HG03103 (cell line): ENCODE measurements around the gene MYLK.
"Not testable (repeated sequence)": the region's sequence is repeated elsewhere in the genome, so short reads cannot be mapped to it uniquely, and the experiment has no call there.

Experiments used
- ATAC-seq: cut with Tn5 transposase; IDR thresholded peaks from one replicate; pipeline ENCODE4 v1.9.1; 2021; ENCODE audit warnings: low read depth; ENCODE audit not compliant: unreplicated experiment

The MYLK gene

GRCh38 chr3:123635217-123635616 lies 248.9 kb downstream of the MYLK start:
- ATAC-seq = no peak

DNA sequence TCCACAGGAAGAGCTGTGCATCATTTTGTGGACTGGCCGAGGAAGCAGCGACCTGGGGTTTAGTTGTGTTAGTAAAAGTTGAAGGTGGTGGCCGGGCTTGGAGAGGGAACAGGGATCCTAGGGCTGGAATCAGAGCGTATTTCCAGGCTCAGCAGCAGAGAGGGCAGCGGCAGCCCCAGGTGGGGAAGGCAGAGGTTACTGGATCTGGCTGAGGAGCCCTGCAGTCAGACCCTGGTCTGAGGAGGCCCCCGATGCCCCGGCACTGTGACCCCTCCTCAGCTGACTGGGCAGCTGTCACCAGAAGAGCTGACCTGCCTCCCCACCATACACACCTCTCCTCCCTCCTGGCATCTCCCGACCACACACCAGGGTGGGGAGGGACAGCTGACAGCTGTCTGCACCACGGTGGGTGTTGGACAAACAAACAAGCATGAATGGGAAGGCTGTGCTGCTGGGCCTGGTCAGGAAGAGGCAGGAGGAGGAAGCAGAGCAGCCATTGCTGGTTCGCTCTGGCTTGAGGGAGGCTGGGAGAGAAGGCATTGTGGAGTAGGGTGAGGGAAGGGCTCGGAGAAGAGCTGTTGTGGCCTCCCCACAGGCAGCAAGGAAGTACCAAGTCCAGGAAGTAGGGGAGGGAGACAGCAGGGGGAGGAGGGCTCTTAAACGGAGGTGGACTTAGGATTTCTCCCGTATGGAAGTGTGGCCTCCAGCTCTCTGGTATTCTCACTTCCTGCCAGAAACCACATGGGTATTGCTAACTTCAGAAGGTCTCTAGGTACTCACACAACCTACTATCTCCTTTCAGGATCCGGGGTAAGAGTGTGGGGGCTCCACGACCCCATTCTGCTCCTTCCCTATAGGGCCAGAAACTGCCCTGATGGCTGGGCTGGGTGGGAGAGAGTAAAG lies 249.7 kb downstream of the MYLK start:
- no peak for ATAC-seq

- ATAC-seq = no peak
Observed at GRCh38 chr3:123633530-123633929, 250.6 kb downstream of the MYLK start.

DNA sequence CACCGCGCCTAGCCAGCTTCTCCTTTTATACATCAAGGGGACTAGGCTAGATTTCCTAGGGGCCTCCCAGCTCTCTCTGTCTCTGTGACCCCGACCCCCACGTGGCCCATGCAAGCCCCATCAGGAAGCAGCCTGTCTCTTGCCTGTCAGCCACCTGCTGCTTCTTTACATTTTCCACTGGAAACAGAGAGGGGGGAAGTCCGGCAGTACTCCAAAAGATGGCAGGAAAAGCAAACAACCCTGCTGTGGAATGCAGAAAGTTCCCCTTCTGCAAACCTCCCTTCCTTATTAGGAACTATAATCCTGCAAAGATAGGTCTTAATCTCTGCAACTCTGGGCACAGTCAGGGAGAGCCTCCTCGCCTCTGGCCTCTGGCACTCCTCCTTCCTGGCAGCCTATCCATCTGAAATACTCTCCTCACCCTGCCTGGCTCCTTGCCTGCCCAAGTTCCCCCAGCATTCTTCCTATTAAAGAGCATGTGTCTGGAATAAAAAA lies 251.9 kb downstream of the MYLK start:
- ATAC-seq = no peak

GRCh38 chr3:123629747-123630047 lies 254.4 kb downstream of the MYLK start:
- ATAC-seq = no peak

DNA sequence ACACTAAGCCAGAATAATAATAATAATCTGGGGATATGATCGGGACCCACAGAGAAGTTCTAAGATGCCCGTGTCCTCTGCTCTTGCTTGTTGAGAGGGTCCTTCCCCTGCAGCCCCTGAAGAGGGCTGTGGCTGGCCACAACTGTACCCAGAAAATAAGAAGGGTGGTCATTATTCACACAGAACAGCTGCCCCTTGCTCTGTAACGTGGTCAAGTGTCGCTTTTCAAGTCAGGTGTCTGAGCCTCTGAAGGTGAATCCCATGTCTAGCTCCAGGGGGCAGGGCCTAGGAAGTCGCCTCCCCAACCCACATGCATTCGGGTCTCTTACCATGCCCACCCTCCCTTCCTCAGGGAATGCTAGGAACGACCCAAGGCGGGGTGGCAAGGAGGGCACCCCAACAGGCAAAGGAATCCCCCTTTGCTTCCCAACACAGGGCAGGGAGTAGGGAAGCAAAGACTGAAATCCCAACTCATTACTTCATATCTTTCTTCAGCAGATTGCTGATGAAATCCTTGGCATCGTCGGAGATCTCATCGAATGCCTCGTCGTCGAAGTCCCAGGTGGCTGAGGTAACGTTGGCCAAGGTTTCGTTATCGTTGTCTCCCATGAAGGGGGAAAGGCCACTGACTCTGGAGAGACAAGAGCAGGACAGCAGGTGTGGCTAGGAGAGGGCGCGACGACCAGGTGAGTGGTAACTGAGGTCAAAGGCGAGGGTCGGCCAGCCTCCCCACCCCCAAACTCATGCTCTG lies 255.0 kb downstream of the MYLK start:
- ATAC-seq = no peak

GRCh38 chr3:123627673-123628670 lies 256.2 kb downstream of the MYLK start:
- ATAC-seq = no peak

GRCh38 chr3:123626881-123627280 lies 257.3 kb downstream of the MYLK start:
- no peak for ATAC-seq

DNA sequence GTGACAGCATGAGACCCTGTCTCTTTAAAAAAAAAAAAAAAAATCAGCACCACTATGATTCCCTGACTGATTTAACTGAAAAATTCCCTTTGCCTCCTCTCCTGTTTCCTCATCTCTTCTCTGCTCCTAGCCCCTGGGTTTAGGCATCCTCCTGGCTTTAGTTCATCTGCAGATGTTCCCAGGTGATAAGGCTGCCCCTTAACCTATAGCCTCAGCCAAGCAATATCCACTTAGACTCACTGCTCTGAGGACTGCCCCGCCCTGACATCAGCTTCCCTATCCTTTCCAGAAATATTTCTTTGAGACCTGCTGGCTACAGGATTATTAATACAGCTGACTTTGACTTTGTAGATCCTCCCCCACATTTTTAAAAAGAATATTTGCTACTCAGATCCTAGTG lies 259.8 kb downstream of the MYLK start:
- no peak for ATAC-seq

DNA sequence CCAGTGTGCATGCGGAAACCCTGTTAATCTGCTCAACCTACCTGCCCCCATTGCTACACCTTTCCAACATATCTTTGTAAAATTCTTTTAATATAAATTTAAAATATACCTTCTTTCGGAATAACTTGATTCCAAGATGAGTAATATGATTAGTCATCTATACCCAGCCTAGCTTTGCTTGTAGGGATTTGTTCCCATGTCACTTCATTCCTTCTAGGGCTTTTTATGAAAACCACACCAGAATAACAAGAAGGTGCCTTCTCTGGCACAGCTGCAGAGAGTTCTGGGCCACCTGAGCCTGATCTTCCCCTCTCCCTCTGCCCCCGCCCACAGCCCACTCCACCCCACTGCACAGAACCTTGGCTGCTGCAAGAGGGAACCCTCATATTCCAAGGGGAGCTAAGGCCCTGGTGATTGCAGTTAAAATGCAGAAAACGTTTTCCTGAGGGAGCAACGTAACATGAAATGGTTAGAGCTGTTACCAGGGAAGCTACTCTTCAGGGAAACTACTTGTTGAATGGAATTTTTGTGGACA lies 260.7 kb downstream of the MYLK start:
- no peak for ATAC-seq

DNA sequence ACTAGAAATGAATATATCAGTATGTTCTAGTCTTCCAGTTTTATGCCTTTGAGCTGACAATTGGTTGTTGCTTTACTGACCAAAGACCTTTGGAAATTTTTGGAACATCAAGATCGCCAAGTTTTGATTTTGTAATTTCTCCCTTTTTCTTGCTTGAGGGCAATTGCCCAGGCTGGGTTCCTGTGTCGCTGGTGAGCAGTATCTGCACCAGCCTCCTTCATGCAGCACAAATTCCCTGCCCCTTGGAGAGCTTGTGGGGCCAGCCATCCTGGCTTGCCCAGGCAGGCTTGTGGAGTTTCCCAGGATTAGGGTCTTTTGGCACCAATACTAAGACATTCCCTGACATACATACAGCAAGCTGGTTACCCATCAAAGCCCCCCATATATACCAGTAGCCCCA lies 261.4 kb downstream of the MYLK start:
- ATAC-seq = no peak

DNA sequence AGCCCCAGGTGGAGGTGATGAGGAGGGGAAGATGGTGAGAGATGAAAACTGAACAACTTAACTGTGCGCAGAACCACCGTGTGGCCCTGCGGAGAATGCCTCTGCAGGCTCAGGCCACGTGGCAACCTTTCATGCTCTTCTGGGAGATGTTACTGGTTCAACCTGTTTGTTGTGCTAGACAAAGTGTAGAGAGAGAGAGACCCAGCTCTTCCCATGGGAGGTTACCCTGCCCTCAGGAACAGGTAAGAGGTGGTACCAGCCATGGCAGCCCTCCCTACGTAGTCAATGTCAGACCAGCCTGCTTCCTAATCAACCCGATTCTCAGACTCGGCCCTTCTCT lies 262.3 kb downstream of the MYLK start:
- no peak for ATAC-seq

- ATAC-seq = no peak
Observed at GRCh38 chr3:123621186-123621849, 262.8 kb downstream of the MYLK start.

DNA sequence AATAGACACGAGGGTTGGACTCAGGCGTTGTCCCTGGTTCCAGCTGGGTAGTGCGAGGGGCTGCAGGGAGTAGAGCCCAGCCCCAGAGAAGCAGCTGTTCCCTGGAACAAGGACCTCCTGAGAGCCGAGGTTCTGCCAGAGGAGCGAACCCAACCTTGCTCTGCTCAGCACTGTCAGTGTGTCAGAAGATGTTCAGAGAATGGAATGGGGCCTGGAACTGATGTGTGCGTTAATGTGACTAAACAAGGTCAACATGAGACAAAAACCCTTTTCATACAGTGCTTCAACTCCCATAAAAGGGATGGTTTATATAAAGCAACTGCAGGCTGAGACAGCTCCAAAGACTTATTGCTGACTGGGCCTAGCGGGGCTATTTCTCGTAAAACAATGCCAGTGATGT lies 263.8 kb downstream of the MYLK start:
- no peak for ATAC-seq

- no peak for ATAC-seq
Observed at GRCh38 chr3:123618768-123619484, 265.2 kb downstream of the MYLK start.

GRCh38 chr3:123618076-123618708 lies 265.9 kb downstream of the MYLK start:
- ATAC-seq = no peak

DNA sequence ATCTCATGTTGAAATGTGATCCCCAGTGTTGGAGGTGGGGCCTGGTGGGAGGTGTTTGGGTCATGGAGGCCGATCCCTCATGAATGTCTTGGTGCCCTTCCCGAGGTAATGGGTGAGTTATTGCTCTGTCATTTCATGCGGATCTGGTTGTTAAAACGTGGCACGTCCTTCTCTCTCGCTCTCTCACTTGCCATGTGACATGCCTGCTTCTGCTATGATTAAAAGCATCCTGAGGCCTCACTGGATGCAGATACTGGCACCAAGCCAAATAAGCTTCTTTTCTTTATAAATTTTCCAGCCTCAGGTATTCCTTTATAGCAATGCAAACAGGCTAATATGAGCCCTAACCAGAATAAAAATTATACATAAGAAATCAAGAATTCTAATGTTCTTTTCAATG lies 267.5 kb downstream of the MYLK start:
- no peak for ATAC-seq

- ATAC-seq = no peak
Observed at GRCh38 chr3:123613543-123613942, 270.6 kb downstream of the MYLK start.

DNA sequence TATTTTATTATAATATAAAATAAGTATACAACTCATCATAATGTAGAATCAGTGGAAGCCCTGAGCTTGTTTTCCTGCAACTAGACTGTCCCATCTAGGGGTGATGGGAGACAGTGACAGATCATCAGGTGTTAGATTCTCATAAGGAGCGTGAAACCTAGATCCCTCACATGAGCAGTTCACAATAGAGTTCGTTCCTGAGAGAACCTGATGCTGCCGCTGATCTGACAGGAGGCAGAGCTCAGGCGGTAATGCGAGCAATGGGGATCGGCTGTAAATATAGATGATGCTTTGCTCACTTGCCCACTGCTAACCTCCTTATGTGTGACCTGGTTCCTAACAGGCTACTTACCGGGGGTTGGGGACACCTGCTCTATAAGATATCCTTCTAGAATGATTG lies 272.5 kb downstream of the MYLK start:
- ATAC-seq = not testable (repeated sequence)
